Measurements from ENCODE around the gene INPP5D. TPM values are rescaled to one million over a fixed set of nuclear protein-coding genes. Genes with fewer than 3 reads are reported as not detected.

INPP5D gene
- total and polyA plus RNA-seq, 2 of the 13 experiments (the other 11 are each of a cell fraction or from before 2014, with no cell fraction given), result 16.7 to 18.0 TPM

- TF ChIP-seq SP5 (CRISPR knock-in tag; IDR thresholded peaks at IDR 0.05; ENCODE audit: borderline replicate concordance, low read depth), result peak; percentile 72
- no peak for TF ChIP-seq STAT5B (CRISPR knock-in tag; IDR thresholded peaks at IDR 0.05)
- TF ChIP-seq REL (CRISPR knock-in tag; conservative IDR thresholded peaks at IDR 0.05), result no peak
- no peak for TF ChIP-seq EHMT2 (IDR thresholded peaks at IDR 0.05; ENCODE audit: borderline replicate concordance, low read depth, low read length)
- TF ChIP-seq, protein P1, sequence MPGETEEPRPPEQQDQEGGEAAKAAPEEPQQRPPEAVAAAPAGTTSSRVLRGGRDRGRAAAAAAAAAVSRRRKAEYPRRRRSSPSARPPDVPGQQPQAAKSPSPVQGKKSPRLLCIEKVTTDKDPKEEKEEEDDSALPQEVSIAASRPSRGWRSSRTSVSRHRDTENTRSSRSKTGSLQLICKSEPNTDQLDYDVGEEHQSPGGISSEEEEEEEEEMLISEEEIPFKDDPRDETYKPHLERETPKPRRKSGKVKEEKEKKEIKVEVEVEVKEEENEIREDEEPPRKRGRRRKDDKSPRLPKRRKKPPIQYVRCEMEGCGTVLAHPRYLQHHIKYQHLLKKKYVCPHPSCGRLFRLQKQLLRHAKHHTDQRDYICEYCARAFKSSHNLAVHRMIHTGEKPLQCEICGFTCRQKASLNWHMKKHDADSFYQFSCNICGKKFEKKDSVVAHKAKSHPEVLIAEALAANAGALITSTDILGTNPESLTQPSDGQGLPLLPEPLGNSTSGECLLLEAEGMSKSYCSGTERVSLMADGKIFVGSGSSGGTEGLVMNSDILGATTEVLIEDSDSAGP (CRISPR knock-in tag; IDR thresholded peaks at IDR 0.05; ENCODE audit: borderline replicate concordance), result peak; percentile 87; the same call in 1 of the 2 replicates
- TF ChIP-seq TCF7 (IDR thresholded peaks at IDR 0.05; ENCODE audit: low read depth), result peak; percentile 19
- no peak; the same call in 1 of the 2 replicates for TF ChIP-seq ZNF383 (CRISPR knock-in tag; IDR thresholded peaks at IDR 0.05; ENCODE audit: borderline replicate concordance)
- TF ChIP-seq, protein P2, sequence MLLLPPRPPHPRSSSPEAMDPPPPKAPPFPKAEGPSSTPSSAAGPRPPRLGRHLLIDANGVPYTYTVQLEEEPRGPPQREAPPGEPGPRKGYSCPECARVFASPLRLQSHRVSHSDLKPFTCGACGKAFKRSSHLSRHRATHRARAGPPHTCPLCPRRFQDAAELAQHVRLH (CRISPR knock-in tag; IDR thresholded peaks at IDR 0.05; ENCODE audit: borderline replicate concordance, low read depth), result no peak; the same call in 1 of the 2 replicates
- TF ChIP-seq MXD4 (CRISPR knock-in tag; IDR thresholded peaks at IDR 0.05), result peak; percentile 48
- no peak for TF ChIP-seq ATF7 (IDR thresholded peaks at IDR 0.05)
- TF ChIP-seq ATF7 (CRISPR knock-in tag; IDR thresholded peaks at IDR 0.05), result peak; percentile 55; the same call in 1 of the 2 replicates
- TF ChIP-seq ARID4A (CRISPR knock-in tag; IDR thresholded peaks at IDR 0.05; ENCODE audit: borderline replicate concordance), result peak; percentile 96
- no peak for TF ChIP-seq AFF4 (CRISPR knock-in tag; IDR thresholded peaks at IDR 0.05)
- TF ChIP-seq ARNT (IDR thresholded peaks at IDR 0.05), result no peak
- TF ChIP-seq NCOA1 (CRISPR knock-in tag; IDR thresholded peaks at IDR 0.05), result no peak
- no peak for TF ChIP-seq TAF15 (IDR thresholded peaks at IDR 0.05; ENCODE audit: low read depth, low read length, poor library complexity, severe bottlenecking)
- peak; percentile 93 for TF ChIP-seq PHF21A (CRISPR knock-in tag; IDR thresholded peaks at IDR 0.05)
- 0 out of 2 replicates have a peak, but pooled peaks have one; percentile 39 for TF ChIP-seq ZNF263 (CRISPR knock-in tag; IDR thresholded peaks at IDR 0.05)
- no peak; the same call in 1 of the 2 replicates for TF ChIP-seq ZSCAN29 (CRISPR knock-in tag; conservative IDR thresholded peaks at IDR 0.05)
Measured at GRCh38 chr2:233061591-233062450, 1.7 kb downstream of the INPP5D start (continued).
